AG09309 (cell line): ENCODE measurements around the gene PRR29.

Source experiments
- DNase-seq: peaks from one replicate; pipeline ENCODE4 v3.0.0-alpha.2; 2010; ENCODE audit warnings: low read depth
- H3K4me3 ChIP-seq: 2 replicates; pipeline ENCODE4 v1.5.1; 2011; ENCODE audit warnings: mild to moderate bottlenecking, low read depth, low read length, moderate library complexity; ENCODE audit not compliant: control insufficient read depth
- TF ChIP-seq, protein P1 (sequence below): IDR thresholded peaks from 2 replicates; pipeline ENCODE4 v1.5.1; 2011; ENCODE audit warnings: mild to moderate bottlenecking, low read depth, low read length, inconsistent platforms; ENCODE audit not compliant: insufficient read depth, control insufficient read depth; ENCODE audit errors: missing control alignments

The PRR29 gene

DNA sequence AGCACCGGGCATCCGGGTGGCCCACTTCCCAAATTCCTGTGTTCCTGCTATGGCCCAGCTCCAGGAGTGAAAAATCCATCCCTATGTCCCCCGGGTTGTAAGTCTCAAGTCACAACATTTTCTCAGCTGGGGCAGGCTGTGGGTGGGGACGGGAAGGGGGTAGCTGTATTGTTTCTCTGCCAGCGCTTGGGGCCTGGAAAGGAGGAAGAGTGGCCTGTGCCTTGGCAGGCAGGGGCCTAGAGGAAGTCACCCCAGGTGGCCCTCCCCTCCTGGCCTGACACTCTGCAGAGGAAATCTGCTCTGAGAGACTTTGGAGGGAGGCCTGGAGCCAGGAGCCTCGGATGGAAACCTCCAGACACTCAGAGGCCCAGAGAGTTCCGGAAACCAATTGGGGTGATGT, 14.8 kb upstream of the PRR29 start:
- TF ChIP-seq, protein P1, sequence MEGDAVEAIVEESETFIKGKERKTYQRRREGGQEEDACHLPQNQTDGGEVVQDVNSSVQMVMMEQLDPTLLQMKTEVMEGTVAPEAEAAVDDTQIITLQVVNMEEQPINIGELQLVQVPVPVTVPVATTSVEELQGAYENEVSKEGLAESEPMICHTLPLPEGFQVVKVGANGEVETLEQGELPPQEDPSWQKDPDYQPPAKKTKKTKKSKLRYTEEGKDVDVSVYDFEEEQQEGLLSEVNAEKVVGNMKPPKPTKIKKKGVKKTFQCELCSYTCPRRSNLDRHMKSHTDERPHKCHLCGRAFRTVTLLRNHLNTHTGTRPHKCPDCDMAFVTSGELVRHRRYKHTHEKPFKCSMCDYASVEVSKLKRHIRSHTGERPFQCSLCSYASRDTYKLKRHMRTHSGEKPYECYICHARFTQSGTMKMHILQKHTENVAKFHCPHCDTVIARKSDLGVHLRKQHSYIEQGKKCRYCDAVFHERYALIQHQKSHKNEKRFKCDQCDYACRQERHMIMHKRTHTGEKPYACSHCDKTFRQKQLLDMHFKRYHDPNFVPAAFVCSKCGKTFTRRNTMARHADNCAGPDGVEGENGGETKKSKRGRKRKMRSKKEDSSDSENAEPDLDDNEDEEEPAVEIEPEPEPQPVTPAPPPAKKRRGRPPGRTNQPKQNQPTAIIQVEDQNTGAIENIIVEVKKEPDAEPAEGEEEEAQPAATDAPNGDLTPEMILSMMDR, result no peak
- DNase-seq, result no peak

DNA sequence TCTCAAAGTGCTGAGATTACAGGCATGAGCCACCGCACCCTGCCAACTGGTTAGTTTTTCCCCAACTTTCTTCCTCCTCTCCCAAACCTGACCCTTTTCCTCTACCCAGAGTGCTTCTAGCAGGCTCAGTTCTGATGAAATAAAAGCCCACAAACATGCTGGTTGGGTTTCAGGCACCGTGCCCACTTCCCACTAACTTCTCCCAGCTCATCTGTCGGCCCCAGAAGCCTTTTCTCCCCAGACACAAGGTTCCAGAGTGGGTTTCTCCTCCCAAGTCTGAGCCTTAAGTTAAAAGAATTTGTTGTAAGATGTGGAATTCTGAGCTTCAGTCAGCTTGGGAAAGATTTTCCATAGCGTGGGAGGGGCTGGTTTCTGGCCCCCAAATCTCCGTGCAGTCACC, 13.9 kb upstream of the PRR29 start:
- peak; percentile 51 for DNase-seq
- no peak overlapping the region for H3K4me3 ChIP-seq
- TF ChIP-seq, protein P1, result no peak

More for the DNA sequence above, 14.8 kb upstream of the PRR29 start:
- no peak overlapping the region for H3K4me3 ChIP-seq

DNA sequence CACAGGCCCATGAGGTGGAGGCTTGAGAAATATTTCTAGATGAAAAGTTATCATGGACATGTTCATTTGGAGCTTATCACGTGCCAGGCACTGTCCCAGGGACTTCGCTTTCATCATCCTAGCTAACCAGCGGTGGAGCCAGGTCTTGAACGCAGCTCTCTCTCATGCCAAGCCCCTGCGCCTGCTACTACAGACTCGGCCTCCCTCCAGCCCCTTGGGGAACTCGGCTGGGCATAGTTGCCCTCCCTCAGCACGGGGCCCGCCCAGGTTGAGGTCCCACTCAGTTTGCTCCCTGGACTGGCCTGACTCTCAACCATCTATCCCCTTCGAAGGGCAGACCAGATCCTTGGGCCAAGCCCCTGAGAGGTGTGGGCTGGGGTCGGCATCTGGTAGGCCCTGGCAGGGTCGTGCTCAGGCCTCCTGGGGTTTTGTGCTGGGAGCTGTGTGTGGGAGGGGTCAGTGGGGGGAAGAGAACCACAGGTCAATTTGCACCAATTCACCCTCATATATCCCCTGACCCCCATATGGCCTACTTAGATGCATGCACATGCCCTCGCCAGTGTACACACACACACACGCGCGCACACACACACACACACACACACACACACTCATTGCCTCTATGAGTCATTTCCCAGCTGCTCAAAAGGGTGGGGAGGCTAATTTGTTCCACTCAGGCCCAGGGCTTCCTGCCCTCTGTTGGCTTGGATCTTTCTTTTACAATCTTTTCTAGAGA, 13.3 kb upstream of the PRR29 start:
- TF ChIP-seq, protein P1, result no peak
- peak; percentile 85 for DNase-seq
- H3K4me3 ChIP-seq, result no peak overlapping the region

DNA sequence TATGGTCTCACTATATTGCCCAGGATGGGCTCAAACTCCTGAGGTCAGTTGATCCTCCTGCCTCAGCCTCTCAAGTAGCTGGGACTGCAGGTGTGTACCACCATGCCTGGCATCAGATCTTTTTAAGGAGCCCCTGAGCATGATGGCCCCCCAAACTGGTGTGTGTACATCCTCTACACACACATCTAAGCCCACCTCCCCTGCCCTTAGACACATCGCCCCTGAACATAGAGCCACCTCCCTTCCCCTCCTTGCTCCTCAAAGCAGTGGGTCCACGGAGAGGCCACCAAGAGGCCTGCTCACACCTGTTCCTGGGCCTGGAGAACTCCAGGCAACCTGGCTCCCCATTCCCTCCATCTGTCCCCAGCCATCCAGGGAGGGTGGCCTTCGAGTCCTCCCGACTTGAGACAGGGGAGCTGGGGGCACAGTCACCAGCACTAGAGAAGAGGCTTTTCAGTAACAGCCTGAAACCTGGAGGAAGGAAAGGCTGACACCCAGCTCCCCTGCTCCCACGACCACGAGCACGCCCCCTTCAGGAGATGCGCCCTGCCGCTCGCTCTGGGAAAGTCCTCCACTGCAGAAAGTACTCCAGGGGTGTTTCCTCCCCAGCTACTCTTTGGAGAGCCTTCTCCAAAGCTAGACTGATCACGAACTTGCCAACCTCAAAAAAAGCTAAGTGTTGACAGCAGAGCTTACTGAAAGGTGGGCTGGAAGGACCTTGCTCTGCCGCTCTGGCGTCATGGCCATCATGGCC, 12.6 kb upstream of the PRR29 start:
- no peak for DNase-seq
- no peak overlapping the region for H3K4me3 ChIP-seq
- TF ChIP-seq, protein P1, result no peak

DNA sequence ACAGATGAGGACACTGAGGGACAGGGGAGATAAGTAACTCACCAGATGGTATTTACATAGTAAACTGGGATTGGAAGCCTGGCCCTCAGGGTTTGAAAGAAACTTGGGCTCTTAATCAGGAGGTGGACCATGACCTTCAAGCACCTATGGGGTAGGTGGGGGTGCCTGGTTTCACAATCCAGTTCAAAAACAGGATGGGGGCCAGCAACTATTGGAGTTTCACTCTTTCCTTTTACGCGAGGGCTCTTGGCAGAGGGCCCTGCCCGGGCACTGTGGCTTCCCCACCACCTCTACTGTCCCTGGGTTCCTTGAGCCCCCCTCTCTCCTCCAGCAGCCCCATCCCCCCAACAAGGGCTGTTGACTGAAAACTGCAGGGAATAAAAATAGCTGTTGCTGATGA, 11.3 kb upstream of the PRR29 start:
- no peak overlapping the region for H3K4me3 ChIP-seq
- TF ChIP-seq, protein P1, result no peak
- no peak for DNase-seq

DNA sequence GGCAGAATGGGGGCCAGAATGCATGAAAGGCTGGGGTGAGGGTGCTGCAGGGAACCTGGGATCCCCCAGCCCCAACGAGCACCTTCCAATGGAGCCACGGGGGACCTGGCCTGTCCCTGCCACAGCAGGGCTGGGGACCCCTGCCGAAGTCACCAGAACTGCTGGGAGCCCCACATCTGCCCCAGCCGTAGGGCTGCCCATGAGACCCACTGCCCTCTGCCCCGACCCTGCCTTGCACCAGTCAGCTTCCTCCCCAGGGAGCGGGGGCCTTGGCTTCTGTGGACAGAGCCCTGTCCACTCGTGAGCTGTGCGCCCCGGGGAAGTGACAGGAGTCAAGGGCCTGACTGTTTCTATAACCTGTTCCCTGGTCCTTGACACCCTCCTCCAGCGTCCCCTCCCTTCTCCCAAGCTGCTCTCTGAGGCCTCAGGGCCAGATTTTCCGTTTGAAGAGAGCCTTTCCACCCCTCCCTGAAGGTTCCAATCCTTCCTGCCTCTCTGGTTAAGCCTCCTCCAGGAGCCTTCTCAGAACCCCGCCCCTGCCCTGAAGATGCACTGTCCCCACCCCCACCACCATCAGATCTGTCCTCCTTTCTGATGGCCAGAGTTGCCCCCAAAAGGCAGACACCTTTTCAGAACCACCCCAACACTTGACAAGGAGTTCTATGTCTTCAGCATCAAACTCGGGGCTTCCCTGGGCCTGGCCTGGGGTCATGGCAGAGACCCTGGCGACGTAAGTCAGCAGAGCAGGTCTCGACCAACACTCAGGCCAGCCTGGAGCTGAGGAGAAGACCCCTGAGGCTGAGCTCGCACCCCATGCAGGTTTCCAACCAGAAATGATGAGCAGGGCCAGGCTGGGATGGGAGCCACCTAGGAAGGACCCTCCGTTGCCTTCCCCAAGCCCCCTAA, 10.7 kb upstream of the PRR29 start:
- DNase-seq, result no peak
- no peak overlapping the region for H3K4me3 ChIP-seq
- TF ChIP-seq, protein P1, result no peak
